B cell (primary cell): ENCODE measurements around the gene MACROH2A1. TPM values are rescaled to one million over a fixed set of nuclear protein-coding genes. Genes with fewer than 3 reads are reported as not detected.

ENCODE experiments used
- ATAC-seq: fragments of 200-7000 bp; cut with Tn5 transposase; one replicate; pipeline ENCODE4 v1.10.0; 2021; ENCODE audit warnings: low read depth, mild to moderate bottlenecking, moderate number of reproducible peaks, moderate library complexity
- CTCF ChIA-PET: fragments of 350-600 bp; sonication (Branson Sonifier 250); formaldehyde crosslinking; loops from one replicate; lab custom pipeline; 2021; ENCODE audit warnings: antibody characterized with exemption, inconsistent platforms; lab: Charles Lee
- POLR2A ChIA-PET: fragments of 350-600 bp; sonication (Branson Sonifier 250); formaldehyde crosslinking; loops from one replicate; lab custom pipeline; 2021; ENCODE audit warnings: antibody characterized with exemption; lab: Charles Lee
- DNase-seq: peaks from one replicate; pipeline ENCODE4 v3.0.0; 2013
- H2AFZ ChIP-seq: 2 replicates; pipeline ENCODE4 v1.6.1; 2012; ENCODE audit warnings: mild to moderate bottlenecking, low read depth, low read length; ENCODE audit not compliant: insufficient read depth, poor library complexity, severe bottlenecking
- H3K27ac ChIP-seq, 2 donors: 1 replicate in 1 of 2; 2 replicates in 1 of 2; pipeline ENCODE4 v1.5.1; 2012 to 2013; ENCODE audit warnings: low read length in 2 of 2, mild to moderate bottlenecking in 2 of 2, moderate library complexity in 1 of 2
- H3K27me3 ChIP-seq, 4 experiments: fragments of 200-600 bp in 1 of 4; sonication (generic) in 1 of 4; replicated peaks in 1 of 4; 1 replicate in 2 of 4; 2 replicates in 2 of 4; pipeline versions ENCODE4 v1.6.1 to v1.7.0; 2013 to 2016; ENCODE audit warnings: low read length in 3 of 4, mild to moderate bottlenecking in 2 of 4, mixed read lengths in 1 of 4, moderate library complexity in 1 of 4; ENCODE audit not compliant: insufficient read depth in 4 of 4, control insufficient read depth in 3 of 4; ENCODE audit errors: control extremely low read depth in 1 of 4
- H3K36me3 ChIP-seq, 2 experiments: replicated peaks in 1 of 2; 1 replicate in 1 of 2; 2 replicates in 1 of 2; pipeline versions ENCODE4 v1.6.1 to v1.7.1; 2013; ENCODE audit warnings: low read length in 1 of 2; ENCODE audit not compliant: insufficient read depth in 2 of 2, control insufficient read depth in 1 of 2; ENCODE audit errors: control extremely low read depth in 1 of 2, extremely low read depth in 1 of 2
- H3K4me1 ChIP-seq, 2 donors: fragments of 200-600 bp in 1 of 2; sonication (generic) in 1 of 2; 1 replicate in 1 of 2; 2 replicates in 1 of 2; pipeline versions ENCODE4 v1.5.1 to v1.6.1; 2013 to 2017; ENCODE audit warnings: low read length in 2 of 2; ENCODE audit not compliant: control insufficient read depth in 2 of 2, insufficient read depth in 2 of 2
- H3K4me2 ChIP-seq: replicated peaks from 2 replicates; pipeline ENCODE3; 2012; ENCODE audit warnings: mild to moderate bottlenecking, low read depth, low read length; ENCODE audit not compliant: poor library complexity, severe bottlenecking
- H3K4me3 ChIP-seq, 5 experiments: fragments of 200-600 bp in 1 of 5; sonication (generic) in 1 of 5; 1 replicate in 3 of 5; 2 replicates in 2 of 5; pipeline versions ENCODE4 v1.5.1 to v1.7.0; 2011 to 2016; ENCODE audit warnings: low read length in 4 of 5, mild to moderate bottlenecking in 4 of 5, low read depth in 2 of 5, control low read depth in 1 of 5, moderate library complexity in 1 of 5; ENCODE audit not compliant: insufficient read depth in 1 of 5; ENCODE audit errors: control extremely low read depth in 1 of 5, extremely low read depth in 1 of 5
- H3K79me2 ChIP-seq: fragments of 200-600 bp; sonication (generic); one replicate; pipeline ENCODE4 v1.6.0; 2016; ENCODE audit warnings: low read length; ENCODE audit not compliant: control insufficient read depth, insufficient read depth
- H3K9ac ChIP-seq: fragments of 200-600 bp; sonication (generic); 2 replicates; pipeline ENCODE4 v1.6.1; 2017; ENCODE audit warnings: mild to moderate bottlenecking, low read length, moderate library complexity
- H3K9me3 ChIP-seq, 3 donors: one replicate each; pipeline versions ENCODE4 v1.6.1 to v1.7.1; 2013; ENCODE audit warnings: low read length in 2 of 3; ENCODE audit not compliant: control insufficient read depth in 2 of 3, insufficient read depth in 1 of 3; ENCODE audit errors: control extremely low read depth in 1 of 3
- H4K20me1 ChIP-seq: 2 replicates; pipeline ENCODE4 v1.6.0; 2012; ENCODE audit warnings: mild to moderate bottlenecking, low read length; ENCODE audit not compliant: insufficient read depth, control insufficient read depth, poor library complexity, severe bottlenecking
- H3K27ac Mint-ChIP-seq: one replicate; pipeline ENCODE4 v1.8.0; 2021; ENCODE audit warnings: mixed read lengths
- H3K27me3 Mint-ChIP-seq: one replicate; pipeline ENCODE4 v1.8.0; 2021; ENCODE audit warnings: mixed read lengths
- H3K4me1 Mint-ChIP-seq: one replicate; pipeline ENCODE4 v1.8.0; 2021; ENCODE audit warnings: mixed read lengths
- H3K4me3 Mint-ChIP-seq: one replicate; pipeline ENCODE4 v1.8.0; 2021; ENCODE audit warnings: mixed read lengths
- H3K9me3 Mint-ChIP-seq: one replicate; pipeline ENCODE4 v1.8.0; 2022; ENCODE audit warnings: mixed read lengths; ENCODE audit not compliant: insufficient read depth
- EZH2 ChIP-seq: IDR thresholded peaks from 2 replicates; pipeline ENCODE4 v1.6.1; 2012; ENCODE audit warnings: borderline replicate concordance, low read depth, mild to moderate bottlenecking, moderate library complexity, low read length; ENCODE audit not compliant: insufficient read depth, poor library complexity, severe bottlenecking
- WGBS: methylation state at CpG from one replicate; pipeline ENCODE4 v1.1.5; 2013; ENCODE audit warnings: missing lambda C conversion rate; ENCODE audit not compliant: insufficient coverage; 5-methylcytosine and 5-hydroxymethylcytosine counted together
- intact Hi-C: fragments of 100-400 bp; cut with micrococcal nuclease; formaldehyde crosslinking; loops from one replicate; pipeline ENCODE4 v1.10.0; 2022
- polyA plus RNA-seq: library from polyadenylated mRNA; depleted of rRNA; stranded (reverse); fragments of >200 nt; gene quantifications from 2 replicates; pipeline ENCODE4 v1.2.3, GENCODE V29; 2012
- total RNA-seq, 2 donors: library from RNA; stranded (reverse); fragments of 120-200 nt in 1 of 2; gene quantifications; 1 replicate in 1 of 2; 2 replicates in 1 of 2; pipeline versions ENCODE4 v1.2.3 to v1.2.4, GENCODE V29; 2013 to 2022
- TF ChIP-seq, protein P1 (sequence below): fragments of 200-600 bp; IDR thresholded peaks from one replicate; pipeline ENCODE4 v1.8.0; 2022; ENCODE audit warnings: antibody characterized with exemption, mild to moderate bottlenecking

MACROH2A1 gene
- total and polyA plus RNA-seq, 2 donors (not counting 1 experiment from before 2014, with no cell fraction given), result 80.1 to 99.7 TPM

DNA sequence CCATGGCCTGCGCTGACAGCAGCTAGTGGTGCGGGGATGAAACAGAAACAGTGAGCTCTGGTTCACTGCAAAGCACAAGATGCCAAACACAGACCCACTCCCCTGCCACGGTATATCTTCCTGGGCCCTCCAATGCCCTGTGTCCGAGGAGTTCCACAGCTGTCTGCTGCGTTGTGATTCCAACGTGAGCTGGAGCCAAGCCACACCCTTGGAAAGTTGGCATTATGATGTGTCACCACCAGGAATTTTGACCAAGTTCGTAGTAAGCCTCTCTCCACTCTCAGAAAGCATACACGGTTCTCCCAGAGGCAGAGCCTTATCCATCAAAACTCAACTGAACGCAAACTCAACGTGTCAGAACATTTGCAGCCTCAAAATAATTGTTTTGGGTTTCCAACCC is 55.6 kb downstream of the MACROH2A1 start:
- Histone ChIP-seq H4K20me1 (no peaks in the 10 kb centered on the region), H3K79me2 (no peaks in the 10 kb centered on the region), H3K36me3 (peaks cover 0 to 62% of the 10 kb centered on the region in 2 experiments), H3K27me3 (no peaks in the 10 kb centered on the region), H2AFZ (no peak overlapping the region), H3K4me1 (peaks cover 19 to 25% of the 10 kb centered on the region in 2 donors), H3K9me3 (no peaks in the 10 kb centered on the region), H3K4me3 (no peak overlapping the region), H3K4me2 (no peak overlapping the region), H3K9ac (no peak overlapping the region), H3K27ac (no peak overlapping the region)
- WGBS, result 98% methylated on average over 10 of the region's 10 CpGs
- no peak overlapping the region for H3K4me3 Mint-ChIP-seq
- ATAC-seq, result no peak
- no peaks in the 10 kb centered on the region for H3K9me3 Mint-ChIP-seq
- H3K27me3 Mint-ChIP-seq, result no peaks in the 10 kb centered on the region
- peaks cover 22% of the 10 kb centered on the region for H3K4me1 Mint-ChIP-seq
- CTCF ChIA-PET, result no interaction called here
- intact Hi-C loops, result no loop called here
- no peak for TF ChIP-seq EZH2
- TF ChIP-seq, protein P1, sequence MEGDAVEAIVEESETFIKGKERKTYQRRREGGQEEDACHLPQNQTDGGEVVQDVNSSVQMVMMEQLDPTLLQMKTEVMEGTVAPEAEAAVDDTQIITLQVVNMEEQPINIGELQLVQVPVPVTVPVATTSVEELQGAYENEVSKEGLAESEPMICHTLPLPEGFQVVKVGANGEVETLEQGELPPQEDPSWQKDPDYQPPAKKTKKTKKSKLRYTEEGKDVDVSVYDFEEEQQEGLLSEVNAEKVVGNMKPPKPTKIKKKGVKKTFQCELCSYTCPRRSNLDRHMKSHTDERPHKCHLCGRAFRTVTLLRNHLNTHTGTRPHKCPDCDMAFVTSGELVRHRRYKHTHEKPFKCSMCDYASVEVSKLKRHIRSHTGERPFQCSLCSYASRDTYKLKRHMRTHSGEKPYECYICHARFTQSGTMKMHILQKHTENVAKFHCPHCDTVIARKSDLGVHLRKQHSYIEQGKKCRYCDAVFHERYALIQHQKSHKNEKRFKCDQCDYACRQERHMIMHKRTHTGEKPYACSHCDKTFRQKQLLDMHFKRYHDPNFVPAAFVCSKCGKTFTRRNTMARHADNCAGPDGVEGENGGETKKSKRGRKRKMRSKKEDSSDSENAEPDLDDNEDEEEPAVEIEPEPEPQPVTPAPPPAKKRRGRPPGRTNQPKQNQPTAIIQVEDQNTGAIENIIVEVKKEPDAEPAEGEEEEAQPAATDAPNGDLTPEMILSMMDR, result no peak
- POLR2A ChIA-PET, result no interaction called here
- H3K27ac Mint-ChIP-seq, result no peak overlapping the region
- no peak for DNase-seq

DNA sequence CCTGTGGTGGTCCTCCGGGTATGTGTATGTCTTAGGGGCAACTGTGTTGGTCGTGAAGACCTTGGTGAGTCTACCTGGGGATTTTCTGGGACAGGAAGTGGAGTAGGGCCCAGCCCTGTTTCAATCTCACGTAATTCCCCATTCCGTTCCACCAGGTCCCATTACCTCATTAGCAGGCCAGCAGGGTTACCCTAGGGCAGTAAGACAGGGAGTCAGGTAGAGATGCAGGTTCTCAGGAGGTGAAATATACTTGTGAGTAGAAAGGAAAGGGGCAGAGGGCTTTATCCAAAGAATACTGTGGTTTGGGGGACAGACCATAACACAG is 56.5 kb downstream of the MACROH2A1 start:
- Histone ChIP-seq H3K27ac (no peak overlapping the region), H3K4me2 (no peak overlapping the region), H3K79me2 (no peaks in the 10 kb centered on the region), H4K20me1 (no peaks in the 10 kb centered on the region), H2AFZ (no peak overlapping the region), H3K4me3 (no peak overlapping the region), H3K4me1 (peaks cover 19 to 24% of the 10 kb centered on the region in 2 donors), H3K9ac (no peak overlapping the region), H3K27me3 (no peaks in the 10 kb centered on the region), H3K9me3 (no peaks in the 10 kb centered on the region), H3K36me3 (peaks cover 0 to 67% of the 10 kb centered on the region in 2 experiments)
- DNase-seq (no peak), ATAC-seq (no peak)
- no peak overlapping the region for H3K27ac Mint-ChIP-seq
- intact Hi-C loops, result no loop called here
- no CpG with 5 or more reads among the region's 4 CpGs for WGBS
- no peaks in the 10 kb centered on the region for H3K27me3 Mint-ChIP-seq
- H3K9me3 Mint-ChIP-seq, result no peaks in the 10 kb centered on the region
- ChIA-PET POLR2A (no interaction called here), CTCF (no interaction called here)
- TF ChIP-seq, protein P1, result no peak
- TF ChIP-seq EZH2, result no peak
- H3K4me3 Mint-ChIP-seq, result no peak overlapping the region
- H3K4me1 Mint-ChIP-seq, result peaks cover 22% of the 10 kb centered on the region
